GM06990 (cell line): Measurements from ENCODE around the gene MYO1D.
A peak's percentile ranks its signal among the peaks of the same experiment; 100 is the strongest.
"Not testable (repeated sequence)": the region's sequence is repeated elsewhere in the genome, so short reads cannot be mapped to it uniquely, and the experiment has no call there.

ENCODE experiments used
- DNase-seq: peaks from one replicate; pipeline ENCODE4 v3.0.0-alpha.2; 2011; ENCODE audit not compliant: insufficient read length; ENCODE audit errors: extremely low read depth
- H3K27me3 ChIP-seq: replicated peaks from 2 replicates; pipeline ENCODE4 v1.6.0; 2011; ENCODE audit warnings: low read length; ENCODE audit not compliant: control insufficient read depth, insufficient read depth
- H3K36me3 ChIP-seq: 2 replicates; pipeline ENCODE4 v1.5.1; 2011; ENCODE audit warnings: low read length; ENCODE audit not compliant: control insufficient read depth, insufficient read depth
- H3K4me3 ChIP-seq: replicated peaks from 2 replicates; pipeline ENCODE4 v1.5.1; 2011; ENCODE audit warnings: low read depth, mild to moderate bottlenecking, control low read depth, low read length
- CTCF ChIP-seq: IDR thresholded peaks from 2 replicates; pipeline ENCODE4 v1.5.1; 2011; ENCODE audit warnings: low read length, control low read depth, mild to moderate bottlenecking, inconsistent platforms; ENCODE audit not compliant: insufficient read depth, poor library complexity, severe bottlenecking

The MYO1D gene

GRCh38 chr17:32527146-32527545 lies 349.8 kb downstream of the MYO1D start:
- no peak for TF ChIP-seq CTCF
- Histone ChIP-seq H3K4me3 (no peak overlapping the region), H3K36me3 (no peaks in the 10 kb centered on the region), H3K27me3 (no peaks in the 10 kb centered on the region)
- no peak for DNase-seq

GRCh38 chr17:32525122-32525521 lies 351.8 kb downstream of the MYO1D start:
- Histone ChIP-seq H3K36me3 (no peaks in the 10 kb centered on the region), H3K27me3 (no peaks in the 10 kb centered on the region), H3K4me3 (no peak overlapping the region)
- TF ChIP-seq CTCF = no peak
- no peak for DNase-seq

- not testable (repeated sequence) for H3K4me3 ChIP-seq, H3K36me3 ChIP-seq, DNase-seq, H3K27me3 ChIP-seq
Measured at GRCh38 chr17:32524553-32524880, 352.4 kb downstream of the MYO1D start.

GRCh38 chr17:32523827-32524552 lies 352.9 kb downstream of the MYO1D start:
- no peak for TF ChIP-seq CTCF
- peak overlapping the region; percentile 46 for H3K4me3 ChIP-seq
- no peaks in the 10 kb centered on the region for H3K36me3 ChIP-seq
- DNase-seq = peak; percentile 81
- no peaks in the 10 kb centered on the region for H3K27me3 ChIP-seq

GRCh38 chr17:32523017-32523680 lies 353.8 kb downstream of the MYO1D start:
- no peaks in the 10 kb centered on the region for H3K27me3 ChIP-seq
- DNase-seq = peak; percentile 89
- H3K36me3 ChIP-seq = no peaks in the 10 kb centered on the region
- peak overlapping the region; percentile 46 for H3K4me3 ChIP-seq
- no peak for TF ChIP-seq CTCF

- Histone ChIP-seq H3K27me3 (no peaks in the 10 kb centered on the region), H3K36me3 (no peaks in the 10 kb centered on the region), H3K4me3 (no peak overlapping the region)
- no peak for DNase-seq
- no peak for TF ChIP-seq CTCF
Measured at GRCh38 chr17:32520737-32521404, 356.1 kb downstream of the MYO1D start.
